HEK293 (cell line): Measurements from ENCODE around the gene XG.
"Not testable (repeated sequence)": the region's sequence is repeated elsewhere in the genome, so short reads cannot be mapped to it uniquely, and the experiment has no call there.

Experiments
- CTCF ChIA-PET: fragments of 350-600 bp; formaldehyde crosslinking; extraction: SDS; loops from one replicate; lab custom pipeline; 2021; ENCODE audit warnings: antibody characterized with exemption; lab: Yijun Ruan, JAX
- POLR2A ChIA-PET: fragments of 300-600 bp; formaldehyde crosslinking; extraction: SDS; loops from one replicate; lab custom pipeline; 2020; ENCODE audit warnings: antibody characterized with exemption, inconsistent platforms; lab: Yijun Ruan, JAX
- H3K27ac ChIP-seq: fragments of 200-500 bp; sonication (Bioruptor generic); 2 replicates; pipeline ENCODE4 v1.5.1; 2014; ENCODE audit warnings: low read depth, low read length, control low read depth, inconsistent platforms; ENCODE audit errors: extremely low read depth
- H3K36me3 ChIP-seq, 2 experiments: fragments of 200-500 bp in 1 of 2; sonication (Bioruptor generic) in 1 of 2; 1 replicate in 1 of 2; 2 replicates in 1 of 2; pipeline ENCODE4 v1.5.1; 2014 to 2017; ENCODE audit warnings: inconsistent platforms in 2 of 2, low read length in 2 of 2; ENCODE audit not compliant: control insufficient read depth in 2 of 2, insufficient read depth in 1 of 2
- H3K4me1 ChIP-seq: fragments of 200-500 bp; sonication (Bioruptor generic); 2 replicates; pipeline ENCODE4 v1.5.1; 2014; ENCODE audit warnings: mild to moderate bottlenecking, low read length, inconsistent platforms; ENCODE audit not compliant: control insufficient read depth, insufficient read depth
- H3K4me3 ChIP-seq: 2 replicates; pipeline ENCODE4 v1.5.1; 2011; ENCODE audit warnings: low read depth, mild to moderate bottlenecking, control low read depth, low read length, moderate library complexity
- H3K9me3 ChIP-seq: fragments of 200-500 bp; sonication (Bioruptor generic); 2 replicates; pipeline ENCODE4 v1.5.1; 2014; ENCODE audit warnings: low read depth, low read length, inconsistent platforms; ENCODE audit not compliant: control insufficient read depth, insufficient read depth
- ELK4 ChIP-seq: IDR thresholded peaks from 2 replicates; pipeline ENCODE4 v1.6.1; 2011; ENCODE audit warnings: mild to moderate bottlenecking, low read depth, low read length, borderline replicate concordance
- GLI2 ChIP-seq: fragments of 450-650 bp; formaldehyde crosslinking; IDR thresholded peaks from 2 replicates; pipeline ENCODE4; 2017; ENCODE audit warnings: missing biosample characterization, missing genetic modification characterization, low read depth, borderline replicate concordance
- HOXA7 ChIP-seq: sonication (generic); formaldehyde crosslinking; IDR thresholded peaks from 2 replicates; pipeline ENCODE4 v1.8.1; 2022; ENCODE audit warnings: missing genetic modification reagents, borderline replicate concordance
- IKZF3 ChIP-seq: fragments of 450-650 bp; IDR thresholded peaks from 2 replicates; pipeline ENCODE4 v1.5.0; 2018; ENCODE audit warnings: missing biosample characterization, mild to moderate bottlenecking, missing genetic modification characterization, moderate library complexity
- KLF16 ChIP-seq: fragments of 450-650 bp; formaldehyde crosslinking; IDR thresholded peaks from 2 replicates; pipeline ENCODE4 v1.5.1; 2017; ENCODE audit warnings: missing biosample characterization, missing genetic modification characterization
- WT1 ChIP-seq: fragments of 450-650 bp; formaldehyde crosslinking; IDR thresholded peaks from 2 replicates; pipeline ENCODE4 v1.5.1; 2016; ENCODE audit warnings: missing biosample characterization, missing genetic modification characterization
- ZBTB21 ChIP-seq: fragments of 450-650 bp; formaldehyde crosslinking; IDR thresholded peaks from 2 replicates; pipeline ENCODE4 v1.5.1; 2017; ENCODE audit warnings: missing biosample characterization, missing genetic modification characterization
- ZFP37 ChIP-seq: fragments of 450-650 bp; formaldehyde crosslinking; IDR thresholded peaks from 2 replicates; pipeline ENCODE4 v1.5.1; 2016; ENCODE audit warnings: missing biosample characterization, missing genetic modification characterization
- ZIC2 ChIP-seq: fragments of 450-650 bp; formaldehyde crosslinking; IDR thresholded peaks from 2 replicates; pipeline ENCODE4 v1.5.1; 2016; ENCODE audit warnings: missing biosample characterization, missing genetic modification characterization
- ZNF132 ChIP-seq: fragments of 450-650 bp; formaldehyde crosslinking; IDR thresholded peaks from 2 replicates; pipeline ENCODE4 v1.5.1; 2017; ENCODE audit warnings: missing biosample characterization, missing genetic modification characterization, borderline replicate concordance
- ZNF138 ChIP-seq: fragments of 450-650 bp; formaldehyde crosslinking; IDR thresholded peaks from 2 replicates; pipeline ENCODE4 v1.5.1; 2016; ENCODE audit warnings: missing biosample characterization, missing genetic modification characterization, borderline replicate concordance
- ZNF146 ChIP-seq: fragments of 450-650 bp; formaldehyde crosslinking; IDR thresholded peaks from 2 replicates; pipeline ENCODE4 v1.5.1; 2016; ENCODE audit warnings: missing biosample characterization, missing genetic modification characterization
- ZNF155 ChIP-seq: fragments of 450-650 bp; formaldehyde crosslinking; IDR thresholded peaks from 2 replicates; pipeline ENCODE4 v1.5.1; 2016; ENCODE audit warnings: missing biosample characterization, missing genetic modification characterization
- ZNF274 ChIP-seq, 2 experiments: fragments of 200-500 bp in 1 of 2; fragments of 450-650 bp in 1 of 2; sonication (Bioruptor generic) in 1 of 2; formaldehyde crosslinking in 1 of 2; IDR thresholded peaks; 2 replicates each; pipeline versions ENCODE4 v1.5.1 to v1.6.1; 2014 to 2016; ENCODE audit warnings: borderline replicate concordance in 1 of 2, inconsistent platforms in 1 of 2, low read length in 1 of 2, missing biosample characterization in 1 of 2, missing genetic modification characterization in 1 of 2
- ZNF473 ChIP-seq: fragments of 450-650 bp; formaldehyde crosslinking; IDR thresholded peaks from 2 replicates; pipeline ENCODE4 v1.5.1; 2017; ENCODE audit warnings: missing biosample characterization, missing genetic modification characterization
- ZNF488 ChIP-seq: fragments of 450-650 bp; formaldehyde crosslinking; IDR thresholded peaks from 2 replicates; pipeline ENCODE4 v1.5.1; 2016; ENCODE audit warnings: missing biosample characterization, missing genetic modification characterization
- ZNF513 ChIP-seq: fragments of 450-650 bp; IDR thresholded peaks from 2 replicates; pipeline ENCODE4 v1.5.1; 2018; ENCODE audit warnings: missing biosample characterization, missing genetic modification characterization
- ZNF521 ChIP-seq: fragments of 450-650 bp; formaldehyde crosslinking; IDR thresholded peaks from 2 replicates; pipeline ENCODE4 v1.5.1; 2017; ENCODE audit warnings: missing biosample characterization, mild to moderate bottlenecking, missing genetic modification characterization
- ZNF585B ChIP-seq: fragments of 450-650 bp; formaldehyde crosslinking; IDR thresholded peaks from 2 replicates; pipeline ENCODE4 v1.5.1; 2016; ENCODE audit warnings: missing biosample characterization, missing genetic modification characterization
- ZNF600 ChIP-seq: fragments of 450-650 bp; formaldehyde crosslinking; IDR thresholded peaks from 2 replicates; pipeline ENCODE4 v1.5.1; 2016; ENCODE audit warnings: missing biosample characterization, missing genetic modification characterization
- ZNF658 ChIP-seq: fragments of 450-650 bp; formaldehyde crosslinking; IDR thresholded peaks from 2 replicates; pipeline ENCODE4; 2016; ENCODE audit warnings: missing biosample characterization, missing genetic modification characterization
- ZNF776 ChIP-seq: fragments of 450-650 bp; formaldehyde crosslinking; IDR thresholded peaks from 2 replicates; pipeline ENCODE4 v1.5.0; 2017; ENCODE audit warnings: missing biosample characterization, missing genetic modification characterization, borderline replicate concordance
- ZNF791 ChIP-seq: fragments of 450-650 bp; formaldehyde crosslinking; IDR thresholded peaks from 2 replicates; pipeline ENCODE4 v1.5.1; 2016; ENCODE audit warnings: missing biosample characterization, missing genetic modification characterization
- ZSCAN30 ChIP-seq: fragments of 450-650 bp; IDR thresholded peaks from 2 replicates; pipeline ENCODE4 v1.5.1; 2018; ENCODE audit warnings: missing biosample characterization, mild to moderate bottlenecking, missing genetic modification characterization, moderate library complexity

The XG gene

GRCh38 chrX:2748815-2749188 lies 3.0 kb upstream of the XG start:
- ChIA-PET CTCF (no interaction called here), POLR2A (no interaction called here)
- Histone ChIP-seq H3K27ac (no peak overlapping the region), H3K9me3 (no peaks in the 10 kb centered on the region), H3K4me1 (no peaks in the 10 kb centered on the region), H3K4me3 (no peak overlapping the region), H3K36me3 (no peaks in the 10 kb centered on the region; a peak in 1 of 3 replicates)
- TF ChIP-seq ZSCAN30 (tag by site-specific recombination) (no peak), ZIC2 (tag by site-specific recombination) (peak; percentile 54)

GRCh38 chrX:2751291-2751690 lies 549 bp upstream of the XG start:
- CTCF ChIA-PET, result no interaction called here

GRCh38 chrX:2752441-2752840 lies 601 bp downstream of the XG start:
- H3K27ac ChIP-seq, POLR2A ChIA-PET, H3K4me3 ChIP-seq, H3K9me3 ChIP-seq, CTCF ChIA-PET, H3K4me1 ChIP-seq, H3K36me3 ChIP-seq: not testable (repeated sequence)

More at GRCh38 chrX:2751291-2751690, 549 bp upstream of the XG start:
- no peaks in the 10 kb centered on the region for H3K9me3 ChIP-seq
- no peaks in the 10 kb centered on the region for H3K4me1 ChIP-seq
- no peak overlapping the region for H3K27ac ChIP-seq
- no peak overlapping the region for H3K4me3 ChIP-seq
- H3K36me3 ChIP-seq, result no peaks in the 10 kb centered on the region
- no peak for TF ChIP-seq ZNF155 (tag by site-specific recombination)
- no peak for TF ChIP-seq HOXA7 (CRISPR knock-in tag)
- no peak for TF ChIP-seq ZNF521
- no peak for TF ChIP-seq ZBTB21 (tag by site-specific recombination)
- no peak for TF ChIP-seq ZNF274 (IDR thresholded peaks at IDR 0.05; ENCODE audit: low read length)
- no peak for TF ChIP-seq ZNF274 (tag by site-specific recombination; IDR thresholded peaks at IDR 0.05; ENCODE audit: borderline replicate concordance)
- no peak for TF ChIP-seq ZFP37 (tag by site-specific recombination)
- TF ChIP-seq KLF16 (tag by site-specific recombination), result no peak
- TF ChIP-seq WT1, result no peak
- TF ChIP-seq IKZF3 (tag by site-specific recombination), result no peak
- TF ChIP-seq ZNF791 (tag by site-specific recombination), result no peak
- no peak for TF ChIP-seq GLI2
- TF ChIP-seq ZNF658, result no peak
- POLR2A ChIA-PET, result no interaction called here

- CTCF ChIA-PET, H3K36me3 ChIP-seq, H3K4me1 ChIP-seq, POLR2A ChIA-PET, H3K9me3 ChIP-seq, H3K4me3 ChIP-seq, H3K27ac ChIP-seq: not testable (repeated sequence)
Observed at GRCh38 chrX:2755163-2755715, 3.4 kb downstream of the XG start.

GRCh38 chrX:2756548-2756947 lies 4.7 kb downstream of the XG start:
- H3K27ac ChIP-seq, result no peak overlapping the region
- no peak for TF ChIP-seq ZNF488 (tag by site-specific recombination)
- no peak for TF ChIP-seq ZNF138 (tag by site-specific recombination)
- no peak for TF ChIP-seq ZNF513 (tag by site-specific recombination)
- TF ChIP-seq ZNF521, result no peak
- TF ChIP-seq ZNF132 (tag by site-specific recombination), result no peak
- TF ChIP-seq ZNF146, result no peak
- TF ChIP-seq ZNF776 (tag by site-specific recombination), result no peak
- no peak for TF ChIP-seq ZNF473 (tag by site-specific recombination)
- no peak for TF ChIP-seq ZNF585B (tag by site-specific recombination)
- no peak for TF ChIP-seq ZNF600 (tag by site-specific recombination)
- TF ChIP-seq ELK4, result no peak
- TF ChIP-seq, all 188 proteins: peak for 0
- ChIA-PET CTCF (no interaction called here), POLR2A (no interaction called here)
- Histone ChIP-seq H3K9me3 (no peaks in the 10 kb centered on the region), H3K36me3 (no peaks in the 10 kb centered on the region), H3K4me3 (no peak overlapping the region), H3K4me1 (no peaks in the 10 kb centered on the region)
